HepG2 (cell line): ENCODE measurements around the gene ZNF17. TPM values are rescaled to one million over a fixed set of nuclear protein-coding genes. Genes with fewer than 3 reads are reported as not detected.

ENCODE experiments used
- GABPA ChIP-seq, 2 experiments: IDR thresholded peaks; 2 replicates each; pipeline ENCODE4 v1.6.1; 2011 to 2016; ENCODE audit warnings: low read depth in 2 of 2, low read length in 1 of 2, missing biosample characterization in 1 of 2, missing genetic modification characterization in 1 of 2
- GPN1 ChIP-seq: sonication (generic); formaldehyde crosslinking; IDR thresholded peaks from 2 replicates; pipeline ENCODE4 v1.5.1; 2020; ENCODE audit warnings: missing genetic modification reagents, borderline replicate concordance
- HOXA7 ChIP-seq: sonication (generic); formaldehyde crosslinking; IDR thresholded peaks from 2 replicates; pipeline ENCODE4 v1.8.1; 2022; ENCODE audit warnings: mild to moderate bottlenecking, missing genetic modification reagents, moderate library complexity
- KAT7 ChIP-seq: IDR thresholded peaks from 2 replicates; pipeline ENCODE4 v1.6.1; 2018; ENCODE audit warnings: borderline replicate concordance, missing compliant biosample characterization
- SUZ12 ChIP-seq: fragments of 150-350 bp; IDR thresholded peaks from 2 replicates; pipeline ENCODE4 v1.6.1; 2014; ENCODE audit warnings: low read depth, low read length
- THYN1 ChIP-seq: sonication (generic); formaldehyde crosslinking; IDR thresholded peaks from 2 replicates; pipeline ENCODE4 v1.8.1; 2023; ENCODE audit warnings: low read depth, mild to moderate bottlenecking, moderate library complexity, missing genetic modification reagents, borderline replicate concordance
- ZBTB38 ChIP-seq: sonication (generic); formaldehyde crosslinking; IDR thresholded peaks from 2 replicates; pipeline ENCODE4 v1.5.1; 2020; ENCODE audit warnings: mild to moderate bottlenecking, missing genetic modification reagents
- ZNF232 ChIP-seq: sonication (generic); formaldehyde crosslinking; IDR thresholded peaks from 2 replicates; pipeline ENCODE4 v1.4.0; 2020; ENCODE audit warnings: missing genetic modification reagents, borderline replicate concordance
- ZNF263 ChIP-seq: sonication (generic); formaldehyde crosslinking; IDR thresholded peaks from 2 replicates; pipeline ENCODE4 v1.4.0; 2020; ENCODE audit warnings: missing genetic modification reagents
- ZSCAN29 ChIP-seq: sonication (generic); formaldehyde crosslinking; conservative IDR thresholded peaks from 2 replicates; pipeline ENCODE4 v1.4.0; 2020; ENCODE audit warnings: mild to moderate bottlenecking, missing genetic modification reagents
- ZSCAN30 ChIP-seq: sonication (generic); formaldehyde crosslinking; IDR thresholded peaks from 2 replicates; pipeline ENCODE4 v1.5.0; 2020; ENCODE audit warnings: mild to moderate bottlenecking, missing genetic modification reagents
- polyA plus RNA-seq, 8 experiments: library from polyadenylated mRNA; depleted of rRNA in 3 of 8; stranded (reverse) in 7 of 8; unstranded in 1 of 8; fragments of >200 nt; fragmentation: Illumina TruSeq in 4 of 8; extraction: Trizol in 4 of 8; gene quantifications; 2 replicates each; pipeline versions ENCODE4 v1.2.1 to v1.2.3, GENCODE V29; 2011 to 2016; ENCODE audit warnings: low read depth in 4 of 8, missing spikeins in 1 of 8, mixed read lengths in 1 of 8; ENCODE audit not compliant: insufficient read depth in 1 of 8
- total RNA-seq, 5 experiments: library from RNA; depleted of rRNA; stranded (reverse); fragments of >200 nt; fragmentation: Illumina TruSeq; extraction: Trizol; gene quantifications; 2 replicates each; pipeline ENCODE4 v1.2.3, GENCODE V29; 2016; ENCODE audit warnings: low read depth in 1 of 5
- TF ChIP-seq, protein P1 (sequence below): sonication (generic); formaldehyde crosslinking; IDR thresholded peaks from 2 replicates; pipeline ENCODE4 v1.5.0; 2020; ENCODE audit warnings: mild to moderate bottlenecking, missing genetic modification reagents
- TF ChIP-seq, protein P2 (sequence below): sonication (generic); formaldehyde crosslinking; IDR thresholded peaks from 2 replicates; pipeline ENCODE4 v1.8.1; 2023; ENCODE audit warnings: mild to moderate bottlenecking, missing genetic modification reagents
- TF ChIP-seq, protein P3 (sequence below): sonication (generic); formaldehyde crosslinking; IDR thresholded peaks from 2 replicates; pipeline ENCODE4 v1.4.0; 2020; ENCODE audit warnings: missing genetic modification reagents
- TF ChIP-seq, protein P4 (sequence below): sonication (generic); formaldehyde crosslinking; IDR thresholded peaks from 2 replicates; pipeline ENCODE4 v1.8.0; 2022; ENCODE audit warnings: missing genetic modification reagents, low read depth, mild to moderate bottlenecking, borderline replicate concordance
- TF ChIP-seq, protein P5 (sequence below): sonication (generic); formaldehyde crosslinking; IDR thresholded peaks from 2 replicates; pipeline ENCODE4 v1.4.0; 2020; ENCODE audit warnings: missing genetic modification reagents, borderline replicate concordance
- TF ChIP-seq, protein P6 (sequence below): sonication (generic); formaldehyde crosslinking; IDR thresholded peaks from 2 replicates; pipeline ENCODE4 v1.5.0; 2020; ENCODE audit warnings: missing genetic modification reagents

The ZNF17 gene
- total and polyA plus RNA-seq, 2 of the 13 experiments (the other 11 are each of a cell fraction or from before 2014, with no cell fraction given), result 3.7 to 10.1 TPM

DNA sequence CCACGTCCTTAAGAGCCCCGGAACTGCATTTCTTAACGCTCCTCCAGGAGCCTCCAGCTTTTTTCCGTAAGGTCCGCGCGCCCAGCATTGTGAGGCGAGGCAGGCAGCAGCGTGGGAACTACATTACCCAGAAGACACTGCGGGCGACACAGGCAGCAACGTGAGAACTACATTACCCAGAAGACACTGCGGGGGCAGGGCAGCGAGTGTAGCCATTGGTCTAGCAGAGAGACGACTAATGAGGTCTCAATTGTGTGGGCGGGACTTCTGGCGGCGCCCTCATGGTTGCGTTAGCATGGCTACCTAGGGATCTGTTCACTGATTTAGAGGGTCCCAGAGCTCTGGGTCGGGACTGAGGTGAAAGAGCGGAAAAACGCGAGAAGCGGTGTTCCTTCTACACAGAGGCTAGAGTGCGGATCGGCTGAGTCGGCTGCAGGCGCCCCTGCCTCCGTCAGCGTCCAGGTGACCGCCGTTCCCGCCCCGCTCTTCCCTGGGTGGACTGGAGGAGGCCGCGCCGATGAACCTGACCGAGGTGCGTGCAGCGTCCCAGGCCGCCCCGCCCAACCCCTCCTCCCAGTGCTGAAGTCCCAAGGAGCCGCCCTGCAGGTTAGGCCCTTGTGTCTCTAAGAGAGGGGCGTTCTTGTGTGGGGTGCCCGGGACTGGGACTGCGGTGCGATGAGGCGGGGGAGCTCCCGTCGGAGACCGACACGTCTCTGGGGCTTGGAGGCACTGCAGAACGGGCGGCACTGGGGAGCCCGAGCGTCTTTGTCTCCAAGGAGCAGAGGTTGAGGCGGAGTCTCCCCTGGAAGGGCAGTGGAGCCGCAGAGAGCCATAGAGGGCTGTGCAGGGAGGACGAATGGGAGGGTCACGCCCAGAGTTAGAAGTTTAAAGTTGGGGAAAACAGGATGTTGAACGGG is 24.4 kb downstream of the ZNF17 start, which contains the start of gene ZNF749 (continued):
- TF ChIP-seq THYN1 (CRISPR knock-in tag) (no peak), HOXA7 (CRISPR knock-in tag) (no peak), GABPA (IDR thresholded peaks at IDR 0.05; ENCODE audit: low read depth, low read length) (peak; percentile 74), GABPA (CRISPR knock-in tag; IDR thresholded peaks at IDR 0.05; ENCODE audit: low read depth) (peak; percentile 93), ZNF263 (CRISPR knock-in tag) (no peak), ZBTB38 (no peak), ZSCAN30 (no peak), GPN1 (CRISPR knock-in tag) (0 out of 2 replicates have a peak, but pooled peaks have one; percentile 39), ZSCAN29 (no peak), SUZ12 (peak; percentile 94), KAT7 (CRISPR knock-in tag) (no peak), ZNF232 (no peak)
- TF ChIP-seq, protein P1, sequence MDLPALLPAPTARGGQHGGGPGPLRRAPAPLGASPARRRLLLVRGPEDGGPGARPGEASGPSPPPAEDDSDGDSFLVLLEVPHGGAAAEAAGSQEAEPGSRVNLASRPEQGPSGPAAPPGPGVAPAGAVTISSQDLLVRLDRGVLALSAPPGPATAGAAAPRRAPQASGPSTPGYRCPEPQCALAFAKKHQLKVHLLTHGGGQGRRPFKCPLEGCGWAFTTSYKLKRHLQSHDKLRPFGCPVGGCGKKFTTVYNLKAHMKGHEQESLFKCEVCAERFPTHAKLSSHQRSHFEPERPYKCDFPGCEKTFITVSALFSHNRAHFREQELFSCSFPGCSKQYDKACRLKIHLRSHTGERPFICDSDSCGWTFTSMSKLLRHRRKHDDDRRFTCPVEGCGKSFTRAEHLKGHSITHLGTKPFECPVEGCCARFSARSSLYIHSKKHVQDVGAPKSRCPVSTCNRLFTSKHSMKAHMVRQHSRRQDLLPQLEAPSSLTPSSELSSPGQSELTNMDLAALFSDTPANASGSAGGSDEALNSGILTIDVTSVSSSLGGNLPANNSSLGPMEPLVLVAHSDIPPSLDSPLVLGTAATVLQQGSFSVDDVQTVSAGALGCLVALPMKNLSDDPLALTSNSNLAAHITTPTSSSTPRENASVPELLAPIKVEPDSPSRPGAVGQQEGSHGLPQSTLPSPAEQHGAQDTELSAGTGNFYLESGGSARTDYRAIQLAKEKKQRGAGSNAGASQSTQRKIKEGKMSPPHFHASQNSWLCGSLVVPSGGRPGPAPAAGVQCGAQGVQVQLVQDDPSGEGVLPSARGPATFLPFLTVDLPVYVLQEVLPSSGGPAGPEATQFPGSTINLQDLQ (CRISPR knock-in tag), result no peak
- TF ChIP-seq, protein P2, sequence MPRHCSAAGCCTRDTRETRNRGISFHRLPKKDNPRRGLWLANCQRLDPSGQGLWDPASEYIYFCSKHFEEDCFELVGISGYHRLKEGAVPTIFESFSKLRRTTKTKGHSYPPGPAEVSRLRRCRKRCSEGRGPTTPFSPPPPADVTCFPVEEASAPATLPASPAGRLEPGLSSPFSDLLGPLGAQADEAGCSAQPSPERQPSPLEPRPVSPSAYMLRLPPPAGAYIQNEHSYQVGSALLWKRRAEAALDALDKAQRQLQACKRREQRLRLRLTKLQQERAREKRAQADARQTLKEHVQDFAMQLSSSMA (CRISPR knock-in tag), result no peak
- TF ChIP-seq, protein P3, sequence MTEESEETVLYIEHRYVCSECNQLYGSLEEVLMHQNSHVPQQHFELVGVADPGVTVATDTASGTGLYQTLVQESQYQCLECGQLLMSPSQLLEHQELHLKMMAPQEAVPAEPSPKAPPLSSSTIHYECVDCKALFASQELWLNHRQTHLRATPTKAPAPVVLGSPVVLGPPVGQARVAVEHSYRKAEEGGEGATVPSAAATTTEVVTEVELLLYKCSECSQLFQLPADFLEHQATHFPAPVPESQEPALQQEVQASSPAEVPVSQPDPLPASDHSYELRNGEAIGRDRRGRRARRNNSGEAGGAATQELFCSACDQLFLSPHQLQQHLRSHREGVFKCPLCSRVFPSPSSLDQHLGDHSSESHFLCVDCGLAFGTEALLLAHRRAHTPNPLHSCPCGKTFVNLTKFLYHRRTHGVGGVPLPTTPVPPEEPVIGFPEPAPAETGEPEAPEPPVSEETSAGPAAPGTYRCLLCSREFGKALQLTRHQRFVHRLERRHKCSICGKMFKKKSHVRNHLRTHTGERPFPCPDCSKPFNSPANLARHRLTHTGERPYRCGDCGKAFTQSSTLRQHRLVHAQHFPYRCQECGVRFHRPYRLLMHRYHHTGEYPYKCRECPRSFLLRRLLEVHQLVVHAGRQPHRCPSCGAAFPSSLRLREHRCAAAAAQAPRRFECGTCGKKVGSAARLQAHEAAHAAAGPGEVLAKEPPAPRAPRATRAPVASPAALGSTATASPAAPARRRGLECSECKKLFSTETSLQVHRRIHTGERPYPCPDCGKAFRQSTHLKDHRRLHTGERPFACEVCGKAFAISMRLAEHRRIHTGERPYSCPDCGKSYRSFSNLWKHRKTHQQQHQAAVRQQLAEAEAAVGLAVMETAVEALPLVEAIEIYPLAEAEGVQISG (CRISPR knock-in tag), result peak; percentile 93
- TF ChIP-seq, protein P4, sequence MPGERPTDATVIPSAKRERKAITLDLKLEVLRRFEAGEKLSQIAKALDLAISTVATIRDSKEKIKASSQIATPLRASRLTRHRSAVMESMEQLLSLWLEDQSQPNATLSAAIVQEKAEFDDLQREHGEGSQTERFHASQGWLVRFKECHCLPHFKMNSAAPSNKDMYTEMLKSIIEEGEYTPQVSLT (CRISPR knock-in tag), result no peak; the same call in 1 of the 2 replicates
- TF ChIP-seq, protein P5, sequence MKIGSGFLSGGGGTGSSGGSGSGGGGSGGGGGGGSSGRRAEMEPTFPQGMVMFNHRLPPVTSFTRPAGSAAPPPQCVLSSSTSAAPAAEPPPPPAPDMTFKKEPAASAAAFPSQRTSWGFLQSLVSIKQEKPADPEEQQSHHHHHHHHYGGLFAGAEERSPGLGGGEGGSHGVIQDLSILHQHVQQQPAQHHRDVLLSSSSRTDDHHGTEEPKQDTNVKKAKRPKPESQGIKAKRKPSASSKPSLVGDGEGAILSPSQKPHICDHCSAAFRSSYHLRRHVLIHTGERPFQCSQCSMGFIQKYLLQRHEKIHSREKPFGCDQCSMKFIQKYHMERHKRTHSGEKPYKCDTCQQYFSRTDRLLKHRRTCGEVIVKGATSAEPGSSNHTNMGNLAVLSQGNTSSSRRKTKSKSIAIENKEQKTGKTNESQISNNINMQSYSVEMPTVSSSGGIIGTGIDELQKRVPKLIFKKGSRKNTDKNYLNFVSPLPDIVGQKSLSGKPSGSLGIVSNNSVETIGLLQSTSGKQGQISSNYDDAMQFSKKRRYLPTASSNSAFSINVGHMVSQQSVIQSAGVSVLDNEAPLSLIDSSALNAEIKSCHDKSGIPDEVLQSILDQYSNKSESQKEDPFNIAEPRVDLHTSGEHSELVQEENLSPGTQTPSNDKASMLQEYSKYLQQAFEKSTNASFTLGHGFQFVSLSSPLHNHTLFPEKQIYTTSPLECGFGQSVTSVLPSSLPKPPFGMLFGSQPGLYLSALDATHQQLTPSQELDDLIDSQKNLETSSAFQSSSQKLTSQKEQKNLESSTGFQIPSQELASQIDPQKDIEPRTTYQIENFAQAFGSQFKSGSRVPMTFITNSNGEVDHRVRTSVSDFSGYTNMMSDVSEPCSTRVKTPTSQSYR (CRISPR knock-in tag), result no peak
- TF ChIP-seq, protein P6, sequence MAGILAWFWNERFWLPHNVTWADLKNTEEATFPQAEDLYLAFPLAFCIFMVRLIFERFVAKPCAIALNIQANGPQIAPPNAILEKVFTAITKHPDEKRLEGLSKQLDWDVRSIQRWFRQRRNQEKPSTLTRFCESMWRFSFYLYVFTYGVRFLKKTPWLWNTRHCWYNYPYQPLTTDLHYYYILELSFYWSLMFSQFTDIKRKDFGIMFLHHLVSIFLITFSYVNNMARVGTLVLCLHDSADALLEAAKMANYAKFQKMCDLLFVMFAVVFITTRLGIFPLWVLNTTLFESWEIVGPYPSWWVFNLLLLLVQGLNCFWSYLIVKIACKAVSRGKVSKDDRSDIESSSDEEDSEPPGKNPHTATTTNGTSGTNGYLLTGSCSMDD (CRISPR knock-in tag), result no peak
